HepG2 (cell line): ENCODE measurements around the gene SCYGR6. TPM values are rescaled to one million over a fixed set of nuclear protein-coding genes. Genes with fewer than 3 reads are reported as not detected.

Experiments
- ATF1 ChIP-seq: IDR thresholded peaks from 2 replicates; pipeline ENCODE4 v1.6.1; 2016; ENCODE audit warnings: mild to moderate bottlenecking, control low read depth
- CHCHD3 ChIP-seq: sonication (generic); formaldehyde crosslinking; IDR thresholded peaks from 2 replicates; pipeline ENCODE4 v1.8.0; 2022; ENCODE audit warnings: mild to moderate bottlenecking, missing genetic modification reagents, moderate library complexity
- EEA1 ChIP-seq: sonication (generic); formaldehyde crosslinking; IDR thresholded peaks from 2 replicates; pipeline ENCODE4 v1.5.1; 2020; ENCODE audit warnings: mild to moderate bottlenecking, missing genetic modification reagents, borderline replicate concordance
- EP300 ChIP-seq, 3 experiments: sonication (generic) in 1 of 3; formaldehyde crosslinking in 1 of 3; IDR thresholded peaks; 2 replicates each; pipeline versions ENCODE4 v1.5.1 to v1.6.1; 2011 to 2020; ENCODE audit warnings: low read depth in 2 of 3, low read length in 2 of 3, borderline replicate concordance in 1 of 3, improper control_type of control experiment in 1 of 3, mild to moderate bottlenecking in 1 of 3, missing genetic modification reagents in 1 of 3, moderate library complexity in 1 of 3
- KAT2B ChIP-seq: fragments of 150-350 bp; IDR thresholded peaks from 2 replicates; pipeline ENCODE4 v1.6.1; 2014; ENCODE audit warnings: low read depth, low read length, borderline replicate concordance
- KMT2B ChIP-seq: IDR thresholded peaks from 2 replicates; pipeline ENCODE4 v1.6.1; 2016; ENCODE audit warnings: missing genetic modification reagents, missing compliant biosample characterization
- MAFF ChIP-seq: IDR thresholded peaks from 2 replicates; pipeline ENCODE4 v1.6.1; 2011; ENCODE audit warnings: low read depth, low read length, improper control_type of control experiment
- NFRKB ChIP-seq: fragments of 450-650 bp; IDR thresholded peaks from 2 replicates; pipeline ENCODE4 v1.6.1; 2017
- PBX2 ChIP-seq: IDR thresholded peaks from 2 replicates; pipeline ENCODE4 v1.6.1; 2016; ENCODE audit warnings: control low read depth
- RBM39 ChIP-seq: fragments of 200-400 bp; formaldehyde crosslinking; IDR thresholded peaks from one replicate; pipeline ENCODE4 v1.6.1; 2018; ENCODE audit warnings: antibody characterized with exemption, mild to moderate bottlenecking, low read depth, low read length; ENCODE audit not compliant: poor library complexity, severe bottlenecking
- TBL1XR1 ChIP-seq: fragments of 150-350 bp; IDR thresholded peaks from 2 replicates; pipeline ENCODE4 v1.6.1; 2014; ENCODE audit warnings: borderline replicate concordance, low read length; ENCODE audit not compliant: partially characterized antibody
- ZFP36L2 ChIP-seq: sonication (generic); formaldehyde crosslinking; IDR thresholded peaks from 2 replicates; pipeline ENCODE4 v1.4.0; 2020; ENCODE audit warnings: missing genetic modification reagents
- ZNF292 ChIP-seq: sonication (generic); formaldehyde crosslinking; IDR thresholded peaks from 2 replicates; pipeline ENCODE4 v1.8.1; 2022; ENCODE audit warnings: mild to moderate bottlenecking, low read depth, missing genetic modification reagents, borderline replicate concordance
- ZNF615 ChIP-seq: sonication (generic); formaldehyde crosslinking; IDR thresholded peaks from 2 replicates; pipeline ENCODE4 v1.5.0; 2020; ENCODE audit warnings: mild to moderate bottlenecking, missing genetic modification reagents, borderline replicate concordance
- ZNF773 ChIP-seq: sonication (generic); formaldehyde crosslinking; IDR thresholded peaks from 2 replicates; pipeline ENCODE4 v1.4.0; 2020; ENCODE audit warnings: missing genetic modification reagents, borderline replicate concordance
- ZSCAN20 ChIP-seq: sonication (generic); formaldehyde crosslinking; IDR thresholded peaks from 2 replicates; pipeline ENCODE4 v1.4.0; 2020; ENCODE audit warnings: missing genetic modification reagents, mild to moderate bottlenecking, borderline replicate concordance
- ZSCAN29 ChIP-seq: sonication (generic); formaldehyde crosslinking; conservative IDR thresholded peaks from 2 replicates; pipeline ENCODE4 v1.4.0; 2020; ENCODE audit warnings: mild to moderate bottlenecking, missing genetic modification reagents
- polyA plus RNA-seq, 8 experiments: library from polyadenylated mRNA; depleted of rRNA in 3 of 8; stranded (reverse) in 7 of 8; unstranded in 1 of 8; fragments of >200 nt; fragmentation: Illumina TruSeq in 4 of 8; extraction: Trizol in 4 of 8; gene quantifications; 2 replicates each; pipeline versions ENCODE4 v1.2.1 to v1.2.3, GENCODE V29; 2011 to 2016; ENCODE audit warnings: low read depth in 4 of 8, missing spikeins in 1 of 8, mixed read lengths in 1 of 8; ENCODE audit not compliant: insufficient read depth in 1 of 8
- total RNA-seq, 5 experiments: library from RNA; depleted of rRNA; stranded (reverse); fragments of >200 nt; fragmentation: Illumina TruSeq; extraction: Trizol; gene quantifications; 2 replicates each; pipeline ENCODE4 v1.2.3, GENCODE V29; 2016; ENCODE audit warnings: low read depth in 1 of 5
- TF ChIP-seq, protein P1 (sequence below): sonication (generic); formaldehyde crosslinking; IDR thresholded peaks from 2 replicates; pipeline ENCODE4 v1.5.1; 2020; ENCODE audit warnings: missing genetic modification reagents, mild to moderate bottlenecking, borderline replicate concordance
- TF ChIP-seq, protein P2 (sequence below): sonication (generic); formaldehyde crosslinking; IDR thresholded peaks from 2 replicates; pipeline ENCODE4 v1.9.0; 2021; ENCODE audit warnings: missing genetic modification reagents, mild to moderate bottlenecking, borderline replicate concordance

The SCYGR6 gene
- total and polyA plus RNA-seq, 2 of the 13 experiments (the other 11 are each of a cell fraction or from before 2014, with no cell fraction given) = not detected

DNA sequence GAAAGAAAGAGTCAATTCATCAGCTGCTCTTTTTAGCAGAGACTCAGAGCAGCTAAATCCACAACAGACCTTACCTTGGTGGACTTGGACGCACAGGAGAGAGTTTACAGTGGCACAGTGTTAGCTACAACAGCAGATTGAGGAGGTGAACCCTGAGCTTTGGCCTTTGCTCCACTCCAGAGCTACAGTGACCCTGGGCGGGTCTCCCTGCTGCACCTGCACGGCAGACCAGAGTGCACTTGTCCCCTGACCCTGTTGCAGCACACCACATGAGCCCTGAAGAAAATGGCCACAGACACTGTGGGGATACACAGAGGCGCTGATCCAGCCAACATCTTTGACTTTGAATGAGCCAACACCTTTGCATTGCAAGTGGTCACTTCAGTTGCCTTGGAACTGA is 17.7 kb downstream of the SCYGR6 start (continued):
- TF ChIP-seq, protein P1, sequence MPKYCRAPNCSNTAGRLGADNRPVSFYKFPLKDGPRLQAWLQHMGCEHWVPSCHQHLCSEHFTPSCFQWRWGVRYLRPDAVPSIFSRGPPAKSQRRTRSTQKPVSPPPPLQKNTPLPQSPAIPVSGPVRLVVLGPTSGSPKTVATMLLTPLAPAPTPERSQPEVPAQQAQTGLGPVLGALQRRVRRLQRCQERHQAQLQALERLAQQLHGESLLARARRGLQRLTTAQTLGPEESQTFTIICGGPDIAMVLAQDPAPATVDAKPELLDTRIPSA (CRISPR knock-in tag) = no peak
- TF ChIP-seq EP300 (IDR thresholded peaks at IDR 0.05; ENCODE audit: low read depth in 2 of 2, low read length in 2 of 2) = peak in 1 of 2 experiments; percentile 64; a peak in 2 of 4 replicates
- TF ChIP-seq EP300 (CRISPR knock-in tag; IDR thresholded peaks at IDR 0.05; ENCODE audit: borderline replicate concordance) = no peak
- TF ChIP-seq KAT2B = no peak
- TF ChIP-seq ZNF773 = no peak
- TF ChIP-seq ZNF292 (CRISPR knock-in tag) = peak; percentile 98; the same call in 1 of the 2 replicates
- no peak for TF ChIP-seq EEA1 (CRISPR knock-in tag)
- TF ChIP-seq, protein P2, sequence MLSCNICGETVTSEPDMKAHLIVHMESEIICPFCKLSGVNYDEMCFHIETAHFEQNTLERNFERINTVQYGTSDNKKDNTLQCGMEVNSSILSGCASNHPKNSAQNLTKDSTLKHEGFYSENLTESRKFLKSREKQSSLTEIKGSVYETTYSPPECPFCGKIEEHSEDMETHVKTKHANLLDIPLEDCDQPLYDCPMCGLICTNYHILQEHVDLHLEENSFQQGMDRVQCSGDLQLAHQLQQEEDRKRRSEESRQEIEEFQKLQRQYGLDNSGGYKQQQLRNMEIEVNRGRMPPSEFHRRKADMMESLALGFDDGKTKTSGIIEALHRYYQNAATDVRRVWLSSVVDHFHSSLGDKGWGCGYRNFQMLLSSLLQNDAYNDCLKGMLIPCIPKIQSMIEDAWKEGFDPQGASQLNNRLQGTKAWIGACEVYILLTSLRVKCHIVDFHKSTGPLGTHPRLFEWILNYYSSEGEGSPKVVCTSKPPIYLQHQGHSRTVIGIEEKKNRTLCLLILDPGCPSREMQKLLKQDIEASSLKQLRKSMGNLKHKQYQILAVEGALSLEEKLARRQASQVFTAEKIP (CRISPR knock-in tag) = 0 out of 2 replicates have a peak, but pooled peaks have one; percentile 15
- no peak for TF ChIP-seq ZSCAN29 (CRISPR knock-in tag)
- TF ChIP-seq ZNF615 (CRISPR knock-in tag) = no peak
- no peak for TF ChIP-seq ATF1 (CRISPR knock-in tag)
- TF ChIP-seq NFRKB = no peak
- no peak for TF ChIP-seq MAFF
- TF ChIP-seq RBM39 = no peak
- TF ChIP-seq CHCHD3 (CRISPR knock-in tag) = no peak
- TF ChIP-seq ZSCAN20 = no peak
- no peak for TF ChIP-seq ZFP36L2 (CRISPR knock-in tag)
- TF ChIP-seq TBL1XR1 = no peak
- TF ChIP-seq KMT2B (CRISPR knock-in tag) = no peak
- TF ChIP-seq PBX2 (CRISPR knock-in tag) = no peak
